HG03442 (cell line): ENCODE measurements around the gene EPS8L2.
A peak's percentile ranks its signal among the peaks of the same experiment; 100 is the strongest.
"Not testable (repeated sequence)": the region's sequence is repeated elsewhere in the genome, so short reads cannot be mapped to it uniquely, and the experiment has no call there.

Experiments used
- ATAC-seq: cut with Tn5 transposase; IDR thresholded peaks from one replicate; pipeline ENCODE4 v1.9.1; 2021; ENCODE audit warnings: mild to moderate bottlenecking, moderate library complexity; ENCODE audit not compliant: unreplicated experiment

The EPS8L2 gene

DNA sequence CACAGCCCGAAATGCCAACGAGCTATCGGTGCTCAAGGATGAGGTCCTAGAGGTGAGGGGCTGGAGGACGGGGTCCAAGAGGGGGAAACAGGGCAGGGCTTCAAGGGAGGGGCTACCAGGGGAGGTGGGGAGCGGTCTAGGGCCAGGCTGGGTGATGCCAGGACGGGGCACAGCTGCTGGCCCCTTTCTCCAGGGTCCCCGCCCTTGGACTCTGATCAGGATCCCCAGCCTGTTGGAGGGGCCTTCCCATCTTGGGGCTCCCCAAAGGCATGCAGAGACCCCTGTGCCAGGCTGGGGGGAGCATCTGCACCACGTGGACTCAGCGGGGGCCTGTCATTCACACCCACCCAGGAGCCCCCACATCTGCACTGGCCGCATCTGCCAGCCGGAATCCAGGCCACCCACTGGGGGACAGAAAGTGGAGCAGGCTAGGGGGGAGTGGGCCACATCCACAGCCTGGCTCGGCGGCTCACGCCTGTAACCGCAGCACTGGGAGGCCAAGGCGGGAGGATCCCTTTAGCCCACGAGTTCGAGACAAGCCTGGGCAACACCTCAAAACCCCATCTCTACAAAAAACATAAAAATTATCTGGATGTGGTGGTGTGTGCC lies 18.9 kb downstream of the EPS8L2 start:
- ATAC-seq, result no peak

- no peak for ATAC-seq
These were observed 19.7 kb downstream of the EPS8L2 start for GRCh38 chr11:725624-726202.

DNA sequence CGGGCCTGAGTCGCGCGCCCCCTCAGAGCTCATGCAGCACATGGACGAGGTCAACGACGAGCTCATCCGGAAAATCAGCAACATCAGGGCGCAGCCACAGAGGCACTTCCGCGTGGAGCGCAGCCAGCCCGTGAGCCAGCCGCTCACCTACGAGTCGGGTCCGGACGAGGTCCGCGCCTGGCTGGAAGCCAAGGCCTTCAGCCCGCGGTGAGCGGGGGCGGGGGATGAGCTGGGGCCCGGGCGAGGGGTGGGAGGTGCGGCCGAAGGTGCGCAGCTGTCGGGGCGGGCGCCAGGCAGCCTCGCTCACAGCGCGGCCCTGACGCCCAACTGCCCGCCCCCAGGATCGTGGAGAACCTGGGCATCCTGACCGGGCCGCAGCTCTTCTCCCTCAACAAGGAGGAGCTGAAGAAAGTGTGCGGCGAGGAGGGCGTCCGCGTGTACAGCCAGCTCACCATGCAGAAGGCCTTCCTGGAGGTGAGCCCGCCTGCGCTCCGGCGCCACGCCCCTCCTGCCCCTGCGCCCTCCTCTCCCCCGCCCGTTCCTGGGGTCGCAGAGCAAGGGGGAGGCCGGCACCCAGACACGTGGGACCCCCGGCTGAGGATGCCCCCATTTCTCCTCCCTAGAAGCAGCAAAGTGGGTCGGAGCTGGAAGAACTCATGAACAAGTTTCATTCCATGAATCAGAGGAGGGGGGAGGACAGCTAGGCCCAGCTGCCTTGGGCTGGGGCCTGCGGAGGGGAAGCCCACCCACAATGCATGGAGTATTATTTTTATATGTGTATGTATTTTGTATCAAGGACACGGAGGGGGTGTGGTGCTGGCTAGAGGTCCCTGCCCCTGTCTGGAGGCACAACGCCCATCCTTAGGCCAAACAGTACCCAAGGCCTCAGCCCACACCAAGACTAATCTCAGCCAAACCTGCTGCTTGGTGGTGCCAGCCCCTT lies 20.5 kb downstream of the EPS8L2 start:
- no peak for ATAC-seq

GRCh38 chr11:727281-727701 lies 21.3 kb downstream of the EPS8L2 start:
- ATAC-seq, result no peak

DNA sequence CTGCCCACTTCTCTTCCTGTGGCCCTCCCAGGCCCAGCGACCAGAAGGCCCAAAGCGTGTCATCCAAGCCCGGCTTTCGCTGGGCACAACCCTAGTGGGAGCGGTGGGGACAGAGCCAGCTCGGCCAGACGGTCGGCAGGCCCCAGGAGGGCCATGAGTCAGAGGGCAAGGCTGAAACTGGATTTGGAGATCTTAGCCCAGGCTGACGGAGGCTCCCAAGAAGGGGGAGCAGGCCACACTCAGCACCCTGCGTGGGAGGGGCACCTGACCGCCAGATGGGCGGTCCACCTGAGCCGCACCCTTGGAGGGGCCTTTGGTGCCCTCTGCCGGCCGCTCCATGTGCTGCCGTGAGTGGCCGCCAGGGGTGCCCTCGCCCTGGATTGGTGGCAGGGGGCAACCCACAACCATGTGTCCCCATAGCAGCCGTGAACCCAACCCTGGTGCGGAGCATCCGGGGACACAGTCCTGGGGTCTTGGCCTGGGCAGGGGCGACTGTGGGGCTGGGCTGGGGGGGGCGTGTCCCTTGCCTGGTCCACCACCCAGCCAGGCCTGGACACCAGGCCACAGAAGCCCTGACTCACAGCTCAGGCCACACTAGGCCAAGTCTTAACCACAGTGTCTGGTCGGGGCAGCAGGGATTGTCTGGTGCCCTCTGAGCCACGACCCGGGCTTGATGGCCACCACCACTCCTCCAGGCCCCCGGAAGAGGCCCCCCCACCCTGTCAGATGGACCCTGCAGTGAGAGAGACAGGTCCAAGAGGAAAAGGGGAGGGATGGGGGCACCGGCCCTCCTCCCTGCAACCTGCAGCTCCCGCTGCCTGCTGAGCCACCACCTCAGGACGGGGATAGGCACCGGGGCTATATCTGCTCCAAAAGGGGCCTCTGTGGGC lies 22.1 kb downstream of the EPS8L2 start:
- no peak for ATAC-seq

DNA sequence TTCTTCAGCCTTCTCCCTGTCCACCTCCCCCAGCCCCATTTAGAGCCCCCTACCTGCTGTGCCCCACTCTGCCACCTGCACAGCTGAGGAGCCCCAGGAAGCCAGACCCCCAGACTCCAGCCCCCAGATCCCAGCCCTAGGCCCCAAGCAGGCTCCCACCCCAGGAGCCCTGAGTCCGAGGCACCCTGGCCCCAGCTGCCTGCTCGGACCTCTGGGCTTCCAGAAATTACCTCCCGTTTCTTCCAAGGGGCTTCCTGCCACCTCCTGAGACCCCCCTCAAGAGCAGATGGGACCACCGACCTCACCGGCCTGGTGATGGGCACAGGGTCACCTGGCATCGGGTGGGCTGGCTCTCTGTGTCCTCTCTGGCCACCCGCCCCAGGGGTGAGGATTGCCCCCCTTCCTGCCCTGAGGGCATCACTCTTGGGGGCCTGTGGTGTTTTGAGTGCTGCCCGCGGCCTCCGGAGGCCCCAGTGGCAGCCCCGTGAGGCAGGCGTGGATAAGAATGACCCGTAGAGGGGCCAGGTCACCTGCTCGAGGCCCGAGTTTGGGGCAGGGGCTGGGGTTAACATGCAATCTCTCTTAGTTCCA lies 23.0 kb downstream of the EPS8L2 start:
- ATAC-seq, result no peak

- ATAC-seq, result no peak
These were observed 23.6 kb downstream of the EPS8L2 start for GRCh38 chr11:729492-730074.

DNA sequence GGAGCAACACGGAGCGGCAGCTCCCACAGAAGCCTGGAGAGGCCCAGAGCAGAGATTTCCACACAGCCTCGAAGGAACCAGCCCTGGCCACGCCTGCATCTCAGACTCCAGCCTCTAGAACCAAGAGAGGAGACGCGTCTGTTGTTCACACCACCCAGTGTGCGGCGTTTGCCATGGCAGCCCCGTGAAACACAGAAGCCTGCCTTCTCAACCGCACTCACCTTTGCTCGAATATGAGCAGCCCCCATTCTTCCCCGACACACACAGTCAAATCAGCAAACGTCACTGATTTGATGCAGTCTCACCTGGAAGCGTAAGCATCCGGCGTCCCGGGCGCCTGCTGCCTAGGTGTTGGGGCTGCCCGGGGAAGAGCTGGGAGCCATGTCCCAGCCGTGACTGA lies 27.0 kb downstream of the EPS8L2 start:
- no peak for ATAC-seq

GRCh38 chr11:734541-734940 lies 28.5 kb downstream of the EPS8L2 start:
- not testable (repeated sequence) for ATAC-seq

DNA sequence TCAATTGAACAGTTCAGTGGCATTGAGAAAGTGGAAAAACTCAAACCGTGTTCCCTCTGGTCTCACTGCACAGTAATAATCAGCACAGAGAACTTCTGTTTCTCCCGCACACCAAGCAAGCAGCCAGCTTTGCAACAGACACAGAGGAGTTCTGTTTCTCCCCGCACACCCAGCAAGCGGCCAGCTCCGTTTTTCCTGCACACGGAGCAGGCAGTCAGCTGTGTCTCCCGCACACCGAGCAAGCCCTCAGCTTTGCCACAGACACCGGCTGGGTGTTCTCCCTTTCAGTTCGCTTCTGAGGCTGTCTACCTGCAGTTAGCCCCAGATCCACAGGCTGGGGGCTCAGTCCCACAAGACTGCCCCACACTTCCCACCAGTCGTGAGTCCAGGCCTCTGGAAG lies 31.3 kb downstream of the EPS8L2 start:
- no peak for ATAC-seq

- not testable (repeated sequence) for ATAC-seq
These were observed 31.9 kb downstream of the EPS8L2 start for GRCh38 chr11:737899-738298.

DNA sequence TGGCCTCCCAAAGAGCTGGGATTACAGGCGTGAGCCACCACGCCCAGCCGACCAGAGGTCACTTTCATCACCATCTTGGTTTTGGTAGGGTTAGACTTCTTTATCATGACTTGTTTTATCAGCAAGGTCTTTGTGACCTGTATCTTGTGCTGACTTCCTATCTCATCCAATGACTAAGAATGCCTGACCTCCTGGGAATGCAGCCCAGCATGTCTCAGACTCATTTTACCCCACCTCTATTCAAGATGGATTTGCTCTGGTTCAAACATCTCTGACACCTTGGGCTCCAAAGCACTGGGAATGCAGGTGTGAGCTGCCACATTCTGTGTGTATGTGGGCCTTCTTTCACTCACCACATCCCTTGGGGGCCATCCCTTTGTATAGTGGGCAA lies 36.1 kb downstream of the EPS8L2 start:
- no peak for ATAC-seq

DNA sequence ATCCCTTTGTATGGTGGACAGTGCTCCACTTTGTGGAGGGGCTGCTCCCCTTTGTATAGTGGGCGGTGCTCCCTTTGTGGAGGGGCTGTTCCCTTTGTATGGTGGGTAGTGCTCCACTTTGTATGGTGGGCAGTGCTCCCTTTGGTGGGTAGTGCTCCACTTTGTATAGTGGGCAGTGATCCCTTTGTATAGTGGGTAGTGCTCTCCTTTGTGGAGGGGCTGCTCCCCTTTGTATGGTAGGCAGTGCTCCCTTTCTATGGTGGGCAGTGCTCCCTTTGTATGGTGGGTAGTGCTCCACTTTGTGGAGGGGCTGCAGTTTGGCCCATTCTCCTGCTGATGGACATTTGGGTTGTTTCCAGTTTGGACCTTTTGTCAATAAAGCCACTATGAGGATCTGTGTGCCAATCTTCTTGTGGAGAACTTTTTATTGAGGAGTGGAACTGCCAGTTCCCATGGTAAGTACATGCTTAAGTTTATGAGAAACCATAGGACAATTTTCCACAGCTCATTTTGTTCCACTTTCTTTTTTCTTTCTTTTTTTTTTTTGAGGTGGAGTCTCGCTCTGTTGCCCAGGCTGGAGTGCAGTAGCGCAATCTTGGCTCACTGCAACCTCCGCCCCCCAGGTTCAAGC lies 36.7 kb downstream of the EPS8L2 start:
- no peak for ATAC-seq

DNA sequence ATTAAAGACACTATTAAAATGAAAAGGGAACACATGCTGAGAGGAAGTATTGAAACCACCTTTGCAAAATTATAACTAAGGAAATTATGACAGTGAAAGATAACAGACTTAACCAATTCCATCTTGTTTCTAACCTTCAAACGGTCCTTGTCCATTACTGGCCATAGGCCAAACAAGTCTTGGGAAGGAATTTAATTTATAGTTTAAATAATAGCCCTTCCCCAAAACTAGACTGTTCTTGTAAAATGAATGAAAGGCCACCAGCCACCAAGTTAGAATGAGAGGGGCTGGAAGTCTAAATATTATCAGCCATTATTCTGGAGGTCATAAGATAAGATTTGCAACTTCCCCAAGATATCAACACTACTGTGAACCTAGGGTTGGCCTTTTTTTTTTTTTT lies 39.4 kb downstream of the EPS8L2 start:
- ATAC-seq, result no peak

DNA sequence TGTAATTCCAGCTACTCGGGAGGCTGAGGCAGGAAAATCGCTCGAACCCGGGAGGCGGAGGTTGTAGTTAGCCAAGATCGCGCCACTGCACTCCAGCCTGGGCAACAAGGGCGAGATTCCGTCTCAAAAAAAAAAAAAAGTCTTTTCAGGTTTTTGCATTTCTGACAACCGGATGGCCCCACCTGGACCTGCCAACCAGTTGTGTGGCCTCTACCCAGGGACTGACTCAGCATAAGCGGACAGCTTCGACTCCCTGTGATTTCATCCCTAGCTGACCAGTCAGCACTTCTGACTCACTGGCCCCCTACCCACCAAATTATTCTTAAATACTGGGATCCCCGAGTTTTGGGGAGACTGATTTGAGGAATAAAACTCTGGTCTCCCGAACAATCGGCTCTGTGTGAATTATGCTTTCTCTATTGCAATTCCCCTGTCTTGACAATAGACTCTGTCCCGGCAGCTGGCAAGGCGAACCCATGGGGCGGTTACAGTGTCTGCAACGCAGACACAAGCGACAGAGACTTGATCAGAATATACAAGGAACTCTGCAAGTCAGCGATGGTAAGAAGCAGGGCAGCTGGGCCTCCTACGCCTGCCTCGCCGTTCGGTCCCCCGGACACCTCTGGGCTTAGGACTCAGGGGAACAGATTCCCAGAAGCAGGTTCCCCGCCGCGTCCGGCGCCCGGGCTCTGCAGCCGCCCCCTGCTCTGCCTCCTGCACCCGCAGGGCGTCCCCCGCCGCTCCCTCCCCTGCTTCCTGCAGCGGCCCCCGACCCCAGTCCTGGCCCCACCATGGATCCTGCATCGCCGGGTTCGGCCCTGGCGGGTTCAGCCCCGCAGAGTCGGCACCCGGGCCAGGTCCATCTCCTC lies 40.5 kb downstream of the EPS8L2 start:
- ATAC-seq, result peak; percentile 24

DNA sequence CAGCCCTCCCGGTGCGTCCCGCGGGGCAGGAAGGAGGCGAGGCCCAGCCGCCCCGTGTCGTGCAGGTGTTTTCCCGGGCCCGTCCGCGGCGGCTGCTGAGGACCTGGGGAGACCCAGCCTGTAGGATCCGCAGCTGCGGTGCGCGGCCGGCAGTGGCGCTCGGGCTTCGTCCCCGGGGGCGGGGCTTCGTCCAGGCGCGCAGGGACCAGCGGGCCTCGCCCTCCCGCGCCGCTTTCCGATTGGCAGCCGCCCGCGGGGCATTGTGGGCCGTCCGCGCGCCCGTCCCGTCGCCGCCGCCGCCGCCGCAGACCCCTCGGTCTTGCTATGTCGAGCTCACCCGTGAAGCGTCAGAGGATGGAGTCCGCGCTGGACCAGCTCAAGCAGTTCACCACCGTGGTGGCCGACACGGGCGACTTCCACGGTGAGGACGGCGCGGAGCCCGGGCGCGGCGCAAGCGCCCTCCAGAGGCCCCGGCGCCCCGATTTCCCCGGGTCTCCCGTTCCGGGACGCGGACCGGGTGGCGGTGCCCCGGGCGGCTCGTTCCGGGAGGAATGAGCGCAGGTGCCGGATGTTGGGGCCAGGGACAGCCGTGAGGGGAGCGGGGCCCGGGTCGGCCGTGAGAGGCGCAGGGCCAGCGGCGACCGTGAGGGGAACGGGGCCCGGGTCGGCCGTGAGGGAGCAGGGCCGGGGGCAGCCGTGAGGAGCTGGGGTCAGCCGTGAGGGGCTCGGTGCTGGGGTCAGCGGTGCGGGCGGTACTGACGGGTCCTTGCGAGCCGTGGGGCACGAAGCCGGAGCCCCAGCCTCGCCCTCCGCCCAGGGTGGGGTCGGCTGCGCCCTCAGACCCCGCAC lies 41.4 kb downstream of the EPS8L2 start, which contains the start of gene TALDO1:
Gene TALDO1 (plus strand): TSS at position 307 of the 849 bp plus-strand sequence. CDS start 18 bp downstream, at position 325.
- ATAC-seq, result peak; percentile 83

GRCh38 chr11:748007-748359 lies 42.0 kb downstream of the EPS8L2 start:
- no peak for ATAC-seq

- ATAC-seq, result no peak
These were observed 43.7 kb downstream of the EPS8L2 start for GRCh38 chr11:749731-750130.
